GM21526 (cell line): ENCODE results near the gene LRRC36.
"Not testable (repeated sequence)": the region's sequence is repeated elsewhere in the genome, so short reads cannot be mapped to it uniquely, and the experiment has no call there.

Source experiments
- ATAC-seq: cut with Tn5 transposase; IDR thresholded peaks from one replicate; pipeline ENCODE4 v1.9.1; 2021; ENCODE audit warnings: moderate library complexity; ENCODE audit not compliant: unreplicated experiment, low FRiP score

LRRC36 gene

GRCh38 chr16:67399218-67399733 lies 72.7 kb downstream of the LRRC36 start:
- ATAC-seq: no peak

GRCh38 chr16:67399749-67400704 lies 73.4 kb downstream of the LRRC36 start:
- no peak for ATAC-seq

- ATAC-seq: no peak
Observed at GRCh38 chr16:67400901-67401300, 74.3 kb downstream of the LRRC36 start.

- ATAC-seq: no peak
Observed at GRCh38 chr16:67403976-67404555, 77.5 kb downstream of the LRRC36 start.

GRCh38 chr16:67404740-67405226 lies 78.2 kb downstream of the LRRC36 start:
- no peak for ATAC-seq

- ATAC-seq: no peak
Observed at GRCh38 chr16:67405336-67405735, 78.7 kb downstream of the LRRC36 start.

GRCh38 chr16:67406111-67406971 lies 79.7 kb downstream of the LRRC36 start:
- no peak for ATAC-seq

GRCh38 chr16:67407176-67407787 lies 80.7 kb downstream of the LRRC36 start:
- ATAC-seq: no peak

- no peak for ATAC-seq
Observed at GRCh38 chr16:67407788-67408452, 81.3 kb downstream of the LRRC36 start.

GRCh38 chr16:67409631-67410030 lies 83.0 kb downstream of the LRRC36 start:
- ATAC-seq: no peak

GRCh38 chr16:67411339-67411738 lies 84.7 kb downstream of the LRRC36 start:
- ATAC-seq: no peak

GRCh38 chr16:67412294-67412693 lies 85.7 kb downstream of the LRRC36 start:
- no peak for ATAC-seq

- no peak for ATAC-seq
Observed at GRCh38 chr16:67413978-67414911, 87.6 kb downstream of the LRRC36 start.

- ATAC-seq: not testable (repeated sequence)
Observed at GRCh38 chr16:67415421-67415820, 88.8 kb downstream of the LRRC36 start.

GRCh38 chr16:67415872-67416793 lies 89.5 kb downstream of the LRRC36 start, which contains the start of gene ZDHHC1:
Gene ZDHHC1 (minus strand): TSS chr16:67416477. CDS start chr16:67407775, 8,702 bp downstream.
- ATAC-seq: no peak

GRCh38 chr16:67417333-67418061 lies 90.9 kb downstream of the LRRC36 start:
- ATAC-seq: no peak

- ATAC-seq: no peak
Observed at GRCh38 chr16:67419502-67419901, 92.9 kb downstream of the LRRC36 start.
